Measurements from ENCODE around the gene DLEC1. TPM values are rescaled to one million over a fixed set of nuclear protein-coding genes. Genes with fewer than 3 reads are reported as not detected.

DLEC1 gene
- total and polyA plus RNA-seq, 2 donors (not counting 1 experiment from before 2014, with no cell fraction given), result 0.52 to 2.1 TPM

- DNase-seq, result no peak
- Histone ChIP-seq H3K9me3 (ENCODE audit: control extremely low read depth in 1 of 3, control insufficient read depth in 2 of 3, insufficient read depth in 1 of 3, low read length in 2 of 3) (no peaks in the 10 kb centered on the region), H3K4me2 (replicated peaks; ENCODE audit: low read depth, low read length, poor library complexity, severe bottlenecking) (no peak overlapping the region), H3K9ac (ENCODE audit: low read length) (no peak overlapping the region), H2AFZ (ENCODE audit: insufficient read depth, low read depth, low read length, poor library complexity, severe bottlenecking) (no peak overlapping the region), H3K36me3 (replicated peaks in 1 of 2; ENCODE audit: control extremely low read depth in 1 of 2, control insufficient read depth in 1 of 2, extremely low read depth in 1 of 2, insufficient read depth in 2 of 2, low read length in 1 of 2) (peaks cover 2 to 46% of the 10 kb centered on the region in 2 experiments), H3K79me2 (ENCODE audit: control insufficient read depth, insufficient read depth, low read length) (no peaks in the 10 kb centered on the region), H3K27me3 (replicated peaks in 1 of 4; ENCODE audit: control extremely low read depth in 1 of 4, control insufficient read depth in 3 of 4, insufficient read depth in 4 of 4, low read length in 3 of 4) (no peaks in the 10 kb centered on the region), H3K4me1 (ENCODE audit: control insufficient read depth in 2 of 2, insufficient read depth in 2 of 2, low read length in 2 of 2) (peaks cover 5 to 8% of the 10 kb centered on the region in 2 donors), H3K27ac (ENCODE audit: low read length in 2 of 2) (no peak overlapping the region), H4K20me1 (ENCODE audit: control insufficient read depth, insufficient read depth, low read length, poor library complexity, severe bottlenecking) (no peaks in the 10 kb centered on the region), H3K4me3 (ENCODE audit: control extremely low read depth in 1 of 5, extremely low read depth in 1 of 5, insufficient read depth in 1 of 5, low read depth in 2 of 5, low read length in 4 of 5) (no peak overlapping the region)
- no peak for ATAC-seq (ENCODE audit: low read depth)
- CTCF ChIA-PET, result interaction anchor here (1.0 to 6.5 kb wide), 4 partner anchors 74 to 359 kb away, joined by 3 to 55 read pairs (median 16); partner anchors contain the start of gene XYLB
- POLR2A ChIA-PET, result interaction anchor here (0.7 kb wide), 1 partner anchor 1244 kb away, joined by 3 read pairs; no protein-coding TSS in a partner anchor
- no peak for TF ChIP-seq EZH2 (IDR thresholded peaks at IDR 0.05; ENCODE audit: borderline replicate concordance, insufficient read depth, low read depth, low read length, poor library complexity, severe bottlenecking)
- no peak for TF ChIP-seq CTCF (IDR thresholded peaks at IDR 0.05)
- WGBS (ENCODE audit: insufficient coverage), result 96% methylated on average over 11 of the region's 11 CpGs
- Mint-ChIP-seq H3K4me1 (peaks cover 5% of the 10 kb centered on the region), H3K27ac (no peak overlapping the region), H3K9me3 (ENCODE audit: insufficient read depth) (no peaks in the 10 kb centered on the region), H3K4me3 (no peak overlapping the region), H3K27me3 (peaks cover 2% of the 10 kb centered on the region)
- intact Hi-C loops (cut with micrococcal nuclease), result no loop called here
Observed at GRCh38 chr3:38120693-38121450, 81.9 kb downstream of the DLEC1 start.

GRCh38 chr3:38121451-38121831 lies 82.4 kb downstream of the DLEC1 start:
- no peak for DNase-seq
- no peak for TF ChIP-seq CTCF (IDR thresholded peaks at IDR 0.05)
- no peak for TF ChIP-seq EZH2 (IDR thresholded peaks at IDR 0.05; ENCODE audit: borderline replicate concordance, insufficient read depth, low read depth, low read length, poor library complexity, severe bottlenecking)
- ChIA-PET CTCF (interaction anchor here (6.5 kb wide), 1 partner anchor 177 kb away, joined by 55 read pairs; no protein-coding TSS in a partner anchor), POLR2A (no interaction called here)
- Histone ChIP-seq H3K4me1 (ENCODE audit: control insufficient read depth in 2 of 2, insufficient read depth in 2 of 2, low read length in 2 of 2) (peaks cover 0 to 2% of the 10 kb centered on the region in 2 donors), H3K79me2 (ENCODE audit: control insufficient read depth, insufficient read depth, low read length) (no peaks in the 10 kb centered on the region), H3K4me3 (ENCODE audit: control extremely low read depth in 1 of 5, extremely low read depth in 1 of 5, insufficient read depth in 1 of 5, low read depth in 2 of 5, low read length in 4 of 5) (no peak overlapping the region), H3K9me3 (ENCODE audit: control extremely low read depth in 1 of 3, control insufficient read depth in 2 of 3, insufficient read depth in 1 of 3, low read length in 2 of 3) (no peaks in the 10 kb centered on the region), H3K9ac (ENCODE audit: low read length) (no peak overlapping the region), H4K20me1 (ENCODE audit: control insufficient read depth, insufficient read depth, low read length, poor library complexity, severe bottlenecking) (peaks cover 3% of the 10 kb centered on the region), H3K36me3 (replicated peaks in 1 of 2; ENCODE audit: control extremely low read depth in 1 of 2, control insufficient read depth in 1 of 2, extremely low read depth in 1 of 2, insufficient read depth in 2 of 2, low read length in 1 of 2) (peaks cover 2 to 52% of the 10 kb centered on the region in 2 experiments), H2AFZ (ENCODE audit: insufficient read depth, low read depth, low read length, poor library complexity, severe bottlenecking) (no peak overlapping the region), H3K27me3 (replicated peaks in 1 of 4; ENCODE audit: control extremely low read depth in 1 of 4, control insufficient read depth in 3 of 4, insufficient read depth in 4 of 4, low read length in 3 of 4) (no peaks in the 10 kb centered on the region), H3K27ac (ENCODE audit: low read length in 2 of 2) (no peak overlapping the region), H3K4me2 (replicated peaks; ENCODE audit: low read depth, low read length, poor library complexity, severe bottlenecking) (no peak overlapping the region)
- H3K4me1 Mint-ChIP-seq, result peaks cover 3% of the 10 kb centered on the region
- H3K27ac Mint-ChIP-seq, result no peak overlapping the region
- intact Hi-C loops (cut with micrococcal nuclease), result no loop called here
- H3K9me3 Mint-ChIP-seq (ENCODE audit: insufficient read depth), result no peaks in the 10 kb centered on the region
- no peak for ATAC-seq (ENCODE audit: low read depth)
- 99% methylated on average over 9 of the region's 9 CpGs for WGBS (ENCODE audit: insufficient coverage)
- no peak overlapping the region for H3K4me3 Mint-ChIP-seq
- no peaks in the 10 kb centered on the region for H3K27me3 Mint-ChIP-seq

Data from B cell (primary cell).